H54 (cell line): Measurements from ENCODE around the gene PLXNA3.

ENCODE experiments used
- DNase-seq: peaks from one replicate; pipeline ENCODE4 v3.0.0; 2011; ENCODE audit warnings: low spot score, mixed read lengths; ENCODE audit not compliant: insufficient read length
- FAIRE-seq: peaks from 3 replicates; lab custom pipeline; 2011; peaks lifted over from hg19 to GRCh38; lab: Jason Lieb, UNC
- POLR2A ChIP-seq: IDR thresholded peaks from 2 replicates; pipeline ENCODE4 v1.6.1; 2011; ENCODE audit warnings: low read depth, mild to moderate bottlenecking, low read length

The PLXNA3 gene

GRCh38 chrX:154470914-154471568 is 13.0 kb downstream of the PLXNA3 start:
- TF ChIP-seq POLR2A, result no peak
- no peak for DNase-seq
- FAIRE-seq, result no peak

GRCh38 chrX:154471839-154472684 is 14.0 kb downstream of the PLXNA3 start:
- DNase-seq (no peak), FAIRE-seq (no peak)
- no peak for TF ChIP-seq POLR2A

DNA sequence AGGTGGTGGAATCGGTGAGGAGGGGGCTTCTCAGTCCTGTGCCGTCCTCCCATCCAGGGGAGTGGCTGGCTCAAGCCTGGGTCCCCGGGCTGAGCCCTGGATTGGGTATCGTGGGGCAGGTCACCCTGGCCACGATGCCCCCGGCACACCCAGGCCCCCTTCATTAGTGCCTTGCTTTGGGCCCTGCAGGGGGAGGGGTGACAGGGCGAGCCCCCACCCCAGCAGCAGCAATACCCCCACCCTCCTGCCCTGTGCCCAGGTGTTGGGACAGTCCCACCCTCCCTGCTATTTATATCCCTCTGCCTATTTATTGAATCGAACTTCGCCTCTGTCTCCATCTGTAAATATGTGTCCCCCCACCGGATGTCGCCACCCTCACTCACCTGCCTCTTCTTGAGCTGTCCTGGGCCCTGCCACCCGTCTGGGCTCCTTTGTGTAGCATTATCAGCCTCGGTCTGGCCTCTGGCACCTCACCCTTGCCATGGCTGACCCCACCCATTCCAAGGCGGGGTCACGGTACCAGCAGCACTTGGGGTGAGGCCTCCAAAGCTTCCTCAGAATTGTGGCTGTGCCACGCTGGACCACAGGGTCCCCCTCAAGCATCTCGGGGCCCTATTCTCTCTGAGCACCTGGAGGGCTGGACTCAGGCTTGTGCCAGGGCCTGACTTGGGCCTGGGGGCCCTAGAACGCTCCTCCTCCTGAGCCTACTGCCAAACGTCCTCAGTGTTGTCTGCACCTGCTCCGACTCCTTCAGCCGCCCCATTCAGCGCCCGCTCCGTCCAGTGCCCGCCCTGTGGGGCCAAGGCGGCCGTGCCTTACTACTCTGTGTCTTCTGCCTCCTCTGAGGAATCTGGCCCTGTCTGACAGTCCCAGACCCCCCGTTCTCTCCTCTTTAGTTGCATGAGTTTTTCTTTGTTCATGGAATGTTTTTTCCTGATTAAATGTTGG is 14.9 kb downstream of the PLXNA3 start:
- no peak for FAIRE-seq
- no peak for TF ChIP-seq POLR2A

DNA sequence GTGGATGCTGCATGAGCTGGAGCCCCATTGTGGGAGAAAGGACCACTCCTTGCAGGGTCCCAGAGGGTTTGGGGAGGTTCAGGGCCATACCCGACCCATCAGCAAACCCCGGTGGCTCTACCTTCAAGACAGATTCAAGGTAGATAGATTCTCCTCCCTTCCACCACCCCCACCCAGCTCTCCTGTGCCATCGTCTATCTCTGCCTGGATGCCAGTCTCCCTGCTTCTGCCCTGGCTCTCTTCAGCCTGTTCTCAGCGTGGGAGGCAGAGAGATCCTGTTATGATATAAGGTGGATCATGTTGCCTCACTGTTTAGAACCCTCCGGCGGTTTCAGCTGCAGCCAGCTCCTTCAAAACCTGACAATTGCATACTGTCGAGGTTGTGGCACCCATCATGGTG is 15.6 kb downstream of the PLXNA3 start:
- FAIRE-seq (no peak), DNase-seq (no peak)
- no peak for TF ChIP-seq POLR2A

More for the DNA sequence above, 14.9 kb downstream of the PLXNA3 start:
- DNase-seq, result no peak

DNA sequence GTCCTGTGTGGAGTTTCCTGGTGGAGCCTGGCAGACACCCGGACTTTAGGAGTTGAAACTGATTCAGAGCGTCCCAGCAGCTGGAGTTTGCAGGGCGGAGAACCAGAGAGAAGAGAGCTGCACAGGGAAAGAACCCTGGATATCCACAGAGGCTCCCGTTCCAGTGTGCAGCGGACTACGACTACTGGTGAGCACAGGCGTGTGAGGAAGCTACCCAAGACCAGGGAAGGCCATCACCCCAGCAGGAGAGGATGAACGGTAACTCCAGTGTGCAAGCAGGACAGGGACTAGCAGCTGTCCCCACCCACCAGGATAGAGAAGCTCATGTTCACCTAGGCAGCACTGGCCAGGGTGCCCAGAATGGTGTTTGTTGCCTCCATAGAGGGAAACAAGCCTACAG is 18.7 kb downstream of the PLXNA3 start:
- FAIRE-seq (no peak), DNase-seq (no peak)
- no peak for TF ChIP-seq POLR2A

DNA sequence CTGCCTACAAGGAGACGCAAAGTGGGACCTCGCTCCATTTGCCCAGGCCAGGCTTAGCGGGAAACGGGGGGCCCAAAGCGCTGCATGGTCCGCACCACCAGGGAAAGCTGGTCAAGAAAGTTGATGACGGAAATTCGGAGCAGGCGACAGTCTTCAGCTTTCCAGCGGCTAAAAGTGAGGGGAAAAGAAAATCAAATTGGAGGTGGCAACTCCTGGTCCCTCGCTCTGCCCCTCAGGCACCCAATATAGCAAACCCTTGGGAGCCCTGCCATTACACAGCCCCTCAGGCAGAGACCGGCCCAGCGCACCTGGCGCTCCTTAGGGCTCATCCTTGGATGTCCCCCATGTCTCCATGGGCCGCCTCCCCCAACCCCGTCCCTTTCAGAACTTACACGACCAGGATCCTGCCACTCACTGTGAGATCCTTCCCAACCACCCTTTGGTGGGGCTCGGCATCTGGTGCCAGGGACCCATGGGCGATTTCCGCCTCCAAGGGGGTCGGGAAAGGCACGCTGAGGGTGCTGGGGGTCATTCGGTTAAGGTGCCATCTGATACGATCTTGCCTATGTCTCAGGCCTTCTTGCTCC is 19.9 kb downstream of the PLXNA3 start:
- FAIRE-seq (no peak), DNase-seq (no peak)
- no peak for TF ChIP-seq POLR2A

DNA sequence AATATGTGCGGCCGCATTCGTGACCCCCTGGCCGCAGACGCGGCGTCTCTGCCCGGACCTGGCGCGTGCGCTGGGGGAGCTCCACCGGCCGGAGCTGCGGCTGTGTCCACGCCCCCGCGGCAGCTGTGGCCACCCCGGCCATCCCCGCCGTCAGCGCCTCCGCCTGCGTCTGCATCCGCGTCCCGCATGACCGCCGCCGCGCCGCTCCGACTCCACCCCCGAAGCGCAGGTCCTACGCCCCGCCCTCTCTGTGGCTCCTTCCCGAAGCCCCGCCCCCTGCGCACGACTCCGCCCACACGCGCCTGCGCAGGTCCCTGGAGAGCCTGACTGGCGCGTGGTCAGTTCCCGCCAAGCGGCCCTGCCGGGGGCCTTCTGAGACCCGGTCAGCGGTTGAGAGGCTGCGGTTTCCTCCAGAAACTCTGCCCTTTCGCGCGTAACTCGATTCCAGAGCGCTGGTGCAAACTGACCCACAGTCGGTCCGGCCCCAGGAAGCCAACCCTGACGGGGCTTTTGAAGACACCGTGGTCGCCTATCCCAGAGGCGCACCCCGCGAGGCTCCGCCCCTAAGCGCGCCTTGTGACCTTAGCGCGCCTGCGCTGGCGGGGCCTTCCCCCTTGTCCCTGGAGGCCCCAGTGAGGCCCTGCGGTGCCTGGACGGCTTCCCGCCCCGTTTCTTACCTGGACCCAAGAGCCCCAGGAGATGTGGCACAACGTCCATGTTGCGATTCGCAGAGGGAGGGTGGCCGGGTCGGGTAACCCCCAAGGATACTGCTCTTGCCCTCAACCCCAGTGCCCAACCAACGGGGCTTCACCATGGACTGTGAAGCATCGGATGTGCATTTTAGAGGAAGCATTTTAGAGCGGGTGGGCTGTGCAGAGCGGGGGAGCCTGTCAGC is 20.9 kb downstream of the PLXNA3 start, which contains the start of gene LAGE3:
Gene LAGE3, minus strand, starts transcription at position 554 of the 895 bp plus-strand sequence. Its CDS starts 366 bp downstream, at position 188.
- TF ChIP-seq POLR2A, result peak; percentile 64
- FAIRE-seq, result no peak
- peak; percentile 83 for DNase-seq

GRCh38 chrX:154481195-154481594 is 23.1 kb downstream of the PLXNA3 start:
- no peak for DNase-seq
- no peak for TF ChIP-seq POLR2A
- no peak for FAIRE-seq

- no peak for FAIRE-seq
- TF ChIP-seq POLR2A, result no peak
- DNase-seq, result no peak
Measured at GRCh38 chrX:154481911-154482601, 24.0 kb downstream of the PLXNA3 start.

DNA sequence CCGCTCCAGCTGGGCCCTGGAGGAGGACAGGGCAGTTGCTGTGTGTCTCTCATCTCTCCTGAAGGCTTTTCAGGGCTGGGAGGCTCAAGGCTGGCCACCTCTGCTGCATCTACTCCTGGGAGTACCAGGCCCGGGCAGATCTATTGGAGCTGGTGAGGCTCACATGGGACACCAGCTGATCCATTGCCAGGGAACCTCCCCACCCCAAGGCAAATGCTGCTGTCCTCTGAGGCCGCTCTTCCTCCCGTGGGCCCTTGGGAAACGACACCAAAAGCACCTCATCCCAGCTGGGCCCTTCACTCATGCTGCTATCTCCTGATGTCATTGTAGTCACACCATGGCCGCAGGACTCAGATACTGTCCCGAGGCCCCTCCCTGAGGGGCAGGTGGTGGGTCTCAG is 24.7 kb downstream of the PLXNA3 start:
- TF ChIP-seq POLR2A, result no peak

DNA sequence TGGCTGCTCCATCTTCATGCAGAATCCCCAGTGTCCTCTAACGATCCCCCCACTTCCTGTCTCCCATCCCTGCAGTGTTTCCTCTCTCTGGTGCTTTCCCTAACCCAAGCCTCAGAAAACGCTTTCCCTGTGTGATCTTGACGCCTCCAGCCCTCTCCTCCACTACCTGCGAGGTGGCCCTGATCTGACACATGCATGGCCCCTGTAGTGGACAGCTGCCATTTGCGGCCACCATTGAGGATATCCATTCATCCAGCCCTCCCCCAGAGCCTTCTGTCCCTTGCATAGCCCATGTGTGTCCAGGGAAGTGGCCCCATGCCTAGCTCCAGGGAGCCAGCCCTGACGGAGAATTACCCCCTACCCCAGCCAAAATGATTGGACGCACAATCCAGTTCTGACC is 25.2 kb downstream of the PLXNA3 start:
- DNase-seq (no peak), FAIRE-seq (no peak)
- TF ChIP-seq POLR2A, result no peak

More for the DNA sequence above, 24.7 kb downstream of the PLXNA3 start:
- FAIRE-seq, result no peak
- DNase-seq, result no peak
